D721Med (cell line): ENCODE results near the gene PLCH2.

ENCODE experiments used
- DNase-seq: peaks from one replicate; pipeline ENCODE4 v3.0.0; 2011; ENCODE audit warnings: low spot score; ENCODE audit not compliant: insufficient read length
- FAIRE-seq: peaks from 2 replicates; lab custom pipeline; 2011; peaks lifted over from hg19 to GRCh38; lab: Jason Lieb, UNC
- TF ChIP-seq, protein P1 (sequence below): IDR thresholded peaks from 2 replicates; pipeline ENCODE4 v1.5.1; 2012; ENCODE audit warnings: mild to moderate bottlenecking, control low read depth; ENCODE audit not compliant: insufficient read depth; ENCODE audit errors: missing control alignments

PLCH2 gene

DNA sequence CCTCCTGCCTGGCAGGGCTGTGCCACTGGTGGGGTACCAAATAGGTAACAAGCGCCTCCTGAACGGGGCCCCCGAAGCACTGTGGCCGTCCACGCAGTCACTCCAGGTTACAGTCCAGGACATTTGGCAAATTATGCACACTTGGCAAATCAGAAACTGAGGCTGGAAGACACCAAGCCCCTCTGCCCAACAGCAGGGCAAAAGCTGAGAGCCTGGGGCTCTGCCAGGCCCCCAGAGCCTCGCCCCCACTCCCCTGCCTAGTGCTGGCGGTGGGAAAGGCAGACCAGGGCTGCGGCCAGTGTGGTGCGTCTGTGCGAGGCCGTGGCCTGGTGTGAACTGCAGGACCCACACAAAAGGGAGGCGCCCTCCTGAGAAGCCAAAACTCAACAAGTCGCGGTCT is 40.9 kb downstream of the PLCH2 start:
- TF ChIP-seq, protein P1, sequence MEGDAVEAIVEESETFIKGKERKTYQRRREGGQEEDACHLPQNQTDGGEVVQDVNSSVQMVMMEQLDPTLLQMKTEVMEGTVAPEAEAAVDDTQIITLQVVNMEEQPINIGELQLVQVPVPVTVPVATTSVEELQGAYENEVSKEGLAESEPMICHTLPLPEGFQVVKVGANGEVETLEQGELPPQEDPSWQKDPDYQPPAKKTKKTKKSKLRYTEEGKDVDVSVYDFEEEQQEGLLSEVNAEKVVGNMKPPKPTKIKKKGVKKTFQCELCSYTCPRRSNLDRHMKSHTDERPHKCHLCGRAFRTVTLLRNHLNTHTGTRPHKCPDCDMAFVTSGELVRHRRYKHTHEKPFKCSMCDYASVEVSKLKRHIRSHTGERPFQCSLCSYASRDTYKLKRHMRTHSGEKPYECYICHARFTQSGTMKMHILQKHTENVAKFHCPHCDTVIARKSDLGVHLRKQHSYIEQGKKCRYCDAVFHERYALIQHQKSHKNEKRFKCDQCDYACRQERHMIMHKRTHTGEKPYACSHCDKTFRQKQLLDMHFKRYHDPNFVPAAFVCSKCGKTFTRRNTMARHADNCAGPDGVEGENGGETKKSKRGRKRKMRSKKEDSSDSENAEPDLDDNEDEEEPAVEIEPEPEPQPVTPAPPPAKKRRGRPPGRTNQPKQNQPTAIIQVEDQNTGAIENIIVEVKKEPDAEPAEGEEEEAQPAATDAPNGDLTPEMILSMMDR, result no peak
- no peak for DNase-seq
- FAIRE-seq, result no peak

DNA sequence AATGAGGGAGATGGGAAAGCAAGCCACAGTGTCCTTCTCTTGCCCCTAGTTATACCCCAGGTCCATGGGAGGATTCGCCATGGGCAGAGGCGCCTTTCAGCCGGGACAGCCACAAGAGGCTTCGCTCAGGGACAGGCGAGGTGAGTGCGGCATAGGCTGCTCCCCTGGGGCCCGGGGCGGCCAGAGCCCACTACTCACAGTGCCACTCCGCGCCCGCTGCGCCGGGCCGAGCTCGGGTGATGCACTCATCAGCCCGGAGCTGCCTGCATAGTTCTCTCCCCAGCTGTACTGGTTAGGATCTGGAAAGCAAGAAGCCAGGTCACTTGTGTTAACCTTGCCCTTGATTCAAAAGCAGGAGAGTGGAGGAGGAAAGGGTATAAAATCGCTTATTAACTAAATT is 41.9 kb downstream of the PLCH2 start:
- FAIRE-seq, result no peak
- TF ChIP-seq, protein P1, result no peak
- no peak for DNase-seq

DNA sequence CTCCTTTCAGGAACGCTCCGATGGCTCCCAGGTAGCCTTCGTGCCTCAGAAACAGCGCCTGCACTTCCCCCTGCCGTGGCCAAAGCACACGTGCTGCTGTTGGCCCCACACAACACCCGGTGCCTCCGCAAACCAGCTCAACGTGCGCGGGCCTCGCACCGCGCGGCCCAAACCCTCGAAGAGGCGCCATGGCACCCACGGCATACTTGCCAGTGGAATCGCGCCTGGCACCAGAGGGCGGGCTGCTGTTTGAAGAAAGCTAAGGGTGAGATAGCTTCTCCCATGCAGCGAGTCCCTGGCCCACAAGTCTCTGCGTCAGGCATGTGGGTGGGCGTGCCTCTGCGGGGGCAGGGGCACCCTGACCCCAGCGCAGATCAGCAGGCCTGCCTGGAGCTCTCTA is 42.4 kb downstream of the PLCH2 start:
- FAIRE-seq, result no peak
- no peak for DNase-seq
- TF ChIP-seq, protein P1, result no peak

DNA sequence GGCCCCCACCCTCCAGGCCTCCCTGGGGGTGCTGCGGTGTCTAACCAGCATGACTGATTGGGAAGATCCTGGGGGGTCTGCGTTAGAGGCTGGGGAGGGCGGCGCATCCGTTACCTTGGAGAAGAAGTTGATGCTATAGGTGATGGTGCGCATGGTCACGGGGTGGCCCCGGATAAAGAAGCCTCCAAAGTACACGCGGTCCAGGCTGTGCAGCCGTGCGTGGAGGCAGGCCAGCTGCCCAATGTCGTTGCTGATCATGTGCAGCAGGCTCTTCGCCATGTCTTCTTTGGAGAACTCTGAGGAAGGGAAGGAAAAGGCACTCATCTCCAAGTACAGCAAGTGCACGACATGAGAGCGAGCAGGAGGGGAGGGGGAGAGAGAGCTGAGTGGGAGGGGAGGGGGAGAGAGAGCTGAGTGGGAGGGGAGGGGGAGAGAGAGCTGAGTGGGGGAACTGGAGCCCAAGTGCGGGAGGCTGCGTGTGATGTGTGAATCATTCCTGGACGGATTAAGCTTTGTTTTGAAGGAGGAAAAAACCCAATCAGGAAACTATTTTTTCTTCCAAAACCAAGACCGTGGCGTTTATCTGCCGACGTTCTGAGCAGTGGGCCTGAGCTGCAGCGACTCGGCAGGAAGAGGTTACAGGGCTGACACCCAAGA is 43.1 kb downstream of the PLCH2 start:
- TF ChIP-seq, protein P1, result no peak
- DNase-seq (no peak), FAIRE-seq (no peak)

DNA sequence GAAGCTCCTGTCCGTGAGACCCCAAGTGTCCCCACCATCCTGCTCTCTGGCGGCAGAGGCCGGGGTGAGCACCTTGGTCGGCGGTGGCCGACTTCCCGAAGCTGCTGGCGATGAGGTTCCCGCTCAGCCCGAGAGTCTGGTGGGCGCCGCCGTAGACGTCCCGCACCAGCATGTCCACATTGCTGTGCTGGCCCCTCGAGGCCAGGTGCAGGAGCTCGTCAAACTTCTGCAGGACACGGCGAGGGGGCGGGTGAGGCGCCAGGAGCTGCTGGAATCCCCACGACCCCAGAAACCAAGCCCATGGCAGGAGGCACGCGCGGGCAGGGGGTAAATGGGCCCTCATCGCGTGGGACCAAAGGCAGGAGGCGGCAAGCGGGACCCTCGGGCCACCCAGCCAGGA is 43.6 kb downstream of the PLCH2 start:
- TF ChIP-seq, protein P1, result no peak
- DNase-seq, result no peak
- FAIRE-seq, result no peak

DNA sequence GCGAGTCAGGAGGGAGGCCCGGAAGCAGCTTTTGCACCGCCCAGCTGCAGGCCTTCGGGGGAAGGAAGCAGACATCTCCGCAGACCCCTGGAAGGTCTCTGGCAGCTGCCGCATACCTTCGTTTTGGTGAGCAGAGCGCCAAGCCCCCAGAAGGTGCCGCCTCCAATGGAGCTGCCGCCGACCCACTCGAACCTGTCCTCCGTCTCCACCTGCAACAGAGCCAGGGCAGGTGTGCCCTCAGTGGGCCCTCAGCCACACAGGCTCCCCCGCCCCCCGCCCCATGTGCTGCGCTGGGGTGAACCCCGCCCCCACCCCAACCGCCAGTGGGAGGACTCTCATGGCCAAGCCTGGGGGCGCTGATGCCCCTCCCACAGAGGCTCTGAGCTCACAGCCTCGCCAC is 44.1 kb downstream of the PLCH2 start:
- FAIRE-seq (no peak), DNase-seq (no peak)
- TF ChIP-seq, protein P1, result no peak

DNA sequence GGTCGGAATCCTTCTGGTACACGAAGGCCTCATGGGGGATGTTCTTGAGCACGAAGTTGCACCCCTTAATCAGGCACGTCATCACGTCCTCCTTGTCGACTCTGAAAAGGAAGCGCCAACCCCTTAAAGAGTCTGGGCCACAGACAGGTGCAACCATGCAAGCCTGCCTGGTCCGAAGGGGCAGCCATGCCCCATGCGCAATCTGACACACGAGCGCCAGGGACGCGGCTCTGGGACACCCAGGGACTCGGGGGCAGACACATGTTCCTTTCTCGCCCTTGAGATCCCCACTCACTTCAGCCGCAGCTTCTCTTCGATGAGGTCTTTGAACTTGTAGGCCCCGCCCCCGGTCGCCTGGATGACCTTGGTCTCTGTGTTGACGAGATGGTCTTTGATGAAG is 44.7 kb downstream of the PLCH2 start:
- TF ChIP-seq, protein P1, result no peak
- DNase-seq, result no peak
- no peak for FAIRE-seq
